Bronchial epithelial cell (primary cell): ENCODE measurements around the gene CIROP. TPM values are rescaled to one million over a fixed set of nuclear protein-coding genes. Genes with fewer than 3 reads are reported as not detected.
A peak's percentile ranks its signal among the peaks of the same experiment; 100 is the strongest.

Experiments used
- DNase-seq: peaks from one replicate; pipeline ENCODE4 v3.0.0-alpha.2; 2010; ENCODE audit warnings: low read depth
- FAIRE-seq: peaks from 2 replicates; lab custom pipeline; 2011; peaks lifted over from hg19 to GRCh38; lab: Jason Lieb, UNC
- H3K27me3 ChIP-seq: 2 replicates; pipeline ENCODE4 v1.5.1; 2011; ENCODE audit warnings: low read length; ENCODE audit not compliant: control insufficient read depth, insufficient read depth
- H3K36me3 ChIP-seq: 2 replicates; pipeline ENCODE4 v1.5.1; 2011; ENCODE audit warnings: low read length; ENCODE audit not compliant: control insufficient read depth, insufficient read depth
- H3K4me3 ChIP-seq: 2 replicates; pipeline ENCODE4 v1.5.1; 2011; ENCODE audit warnings: mild to moderate bottlenecking, low read depth, low read length, control low read depth
- total RNA-seq: library from RNA; depleted of rRNA; stranded (reverse); fragments of >200 nt; gene quantifications from 2 replicates; pipeline ENCODE4 v1.2.1, GENCODE V29; 2014
- TF ChIP-seq, protein P1 (sequence below): IDR thresholded peaks from 2 replicates; pipeline ENCODE4 v1.5.1; 2011; ENCODE audit warnings: mild to moderate bottlenecking, moderate library complexity, low read length, control low read depth, inconsistent platforms; ENCODE audit not compliant: insufficient read depth, severe bottlenecking

CIROP gene
- total RNA-seq, 1 donor from 2014 or later, result not detected

DNA sequence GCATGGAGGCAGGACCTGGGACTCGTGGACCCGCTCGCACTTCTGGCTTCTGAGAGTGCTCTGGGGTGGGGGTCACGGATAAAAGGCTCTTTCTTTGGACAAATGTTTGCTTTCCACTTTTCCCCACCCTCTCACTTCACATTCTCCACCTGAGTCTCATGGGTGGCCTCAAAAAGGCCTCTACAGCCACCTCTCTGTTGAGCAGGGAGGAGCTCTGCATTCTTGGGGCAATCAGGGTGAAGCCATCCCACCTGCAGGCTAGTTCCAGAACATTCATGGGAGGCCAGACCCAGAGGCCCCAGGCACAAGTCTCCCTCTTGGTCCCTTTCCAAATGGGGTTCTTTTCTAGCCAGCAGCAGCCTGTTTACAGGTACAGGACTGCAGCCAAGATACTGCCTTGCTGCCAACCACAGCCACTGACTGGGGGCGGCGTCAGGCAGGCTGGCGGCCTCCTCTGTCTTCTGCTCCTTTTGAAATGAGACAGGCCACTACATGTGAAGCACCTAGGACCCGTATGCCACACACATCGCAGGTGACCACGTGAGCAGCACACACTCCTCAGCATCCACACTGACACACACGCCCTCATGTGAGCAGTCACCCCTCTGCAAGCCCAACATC is 32.5 kb upstream of the CIROP start:
- Histone ChIP-seq H3K27me3 (no peaks in the 10 kb centered on the region), H3K36me3 (peaks cover 3% of the 10 kb centered on the region), H3K4me3 (no peak overlapping the region)
- no peak for FAIRE-seq
- DNase-seq, result peak; percentile 75
- TF ChIP-seq, protein P1, sequence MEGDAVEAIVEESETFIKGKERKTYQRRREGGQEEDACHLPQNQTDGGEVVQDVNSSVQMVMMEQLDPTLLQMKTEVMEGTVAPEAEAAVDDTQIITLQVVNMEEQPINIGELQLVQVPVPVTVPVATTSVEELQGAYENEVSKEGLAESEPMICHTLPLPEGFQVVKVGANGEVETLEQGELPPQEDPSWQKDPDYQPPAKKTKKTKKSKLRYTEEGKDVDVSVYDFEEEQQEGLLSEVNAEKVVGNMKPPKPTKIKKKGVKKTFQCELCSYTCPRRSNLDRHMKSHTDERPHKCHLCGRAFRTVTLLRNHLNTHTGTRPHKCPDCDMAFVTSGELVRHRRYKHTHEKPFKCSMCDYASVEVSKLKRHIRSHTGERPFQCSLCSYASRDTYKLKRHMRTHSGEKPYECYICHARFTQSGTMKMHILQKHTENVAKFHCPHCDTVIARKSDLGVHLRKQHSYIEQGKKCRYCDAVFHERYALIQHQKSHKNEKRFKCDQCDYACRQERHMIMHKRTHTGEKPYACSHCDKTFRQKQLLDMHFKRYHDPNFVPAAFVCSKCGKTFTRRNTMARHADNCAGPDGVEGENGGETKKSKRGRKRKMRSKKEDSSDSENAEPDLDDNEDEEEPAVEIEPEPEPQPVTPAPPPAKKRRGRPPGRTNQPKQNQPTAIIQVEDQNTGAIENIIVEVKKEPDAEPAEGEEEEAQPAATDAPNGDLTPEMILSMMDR, result peak; percentile 0

- TF ChIP-seq, protein P1, result no peak
- Histone ChIP-seq H3K36me3 (peaks cover 3% of the 10 kb centered on the region), H3K4me3 (no peak overlapping the region), H3K27me3 (no peaks in the 10 kb centered on the region)
- FAIRE-seq (no peak), DNase-seq (no peak)
Observed at GRCh38 chr14:23136566-23137133, 31.9 kb upstream of the CIROP start.

DNA sequence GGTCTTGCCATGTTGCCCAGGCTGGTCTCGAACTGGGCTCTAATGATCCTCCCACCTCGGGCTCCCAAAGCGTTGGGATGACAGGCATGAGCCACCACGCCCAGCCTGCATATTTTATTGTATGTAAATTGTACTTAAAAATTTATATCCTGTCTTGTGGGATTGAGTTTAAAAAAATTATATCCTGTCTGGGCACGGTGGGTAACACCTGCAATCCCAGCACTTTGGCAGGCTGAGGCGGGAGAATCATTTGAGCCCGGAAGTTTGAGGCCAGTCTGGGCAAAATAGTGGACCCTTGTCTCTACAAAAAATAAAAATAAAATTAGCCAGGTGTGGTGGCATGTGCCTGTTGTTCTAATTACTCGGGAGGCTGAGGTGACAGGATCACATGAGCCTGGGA is 28.2 kb upstream of the CIROP start:
- Histone ChIP-seq H3K36me3 (peaks cover 3% of the 10 kb centered on the region), H3K27me3 (no peaks in the 10 kb centered on the region), H3K4me3 (no peak overlapping the region)
- no peak for FAIRE-seq
- TF ChIP-seq, protein P1, result no peak
- no peak for DNase-seq

- H3K4me3 ChIP-seq, result no peak overlapping the region
- H3K36me3 ChIP-seq, result peaks cover 3% of the 10 kb centered on the region
- no peaks in the 10 kb centered on the region for H3K27me3 ChIP-seq
- FAIRE-seq, result no peak
- DNase-seq, result no peak
- TF ChIP-seq, protein P1, result no peak
Observed at GRCh38 chr14:23131482-23131881, 26.7 kb upstream of the CIROP start.

- Histone ChIP-seq H3K36me3 (peaks cover 2% of the 10 kb centered on the region), H3K4me3 (no peak overlapping the region), H3K27me3 (no peaks in the 10 kb centered on the region)
- DNase-seq (no peak), FAIRE-seq (no peak)
- TF ChIP-seq, protein P1, result no peak
Observed at GRCh38 chr14:23130871-23131270, 26.1 kb upstream of the CIROP start.

DNA sequence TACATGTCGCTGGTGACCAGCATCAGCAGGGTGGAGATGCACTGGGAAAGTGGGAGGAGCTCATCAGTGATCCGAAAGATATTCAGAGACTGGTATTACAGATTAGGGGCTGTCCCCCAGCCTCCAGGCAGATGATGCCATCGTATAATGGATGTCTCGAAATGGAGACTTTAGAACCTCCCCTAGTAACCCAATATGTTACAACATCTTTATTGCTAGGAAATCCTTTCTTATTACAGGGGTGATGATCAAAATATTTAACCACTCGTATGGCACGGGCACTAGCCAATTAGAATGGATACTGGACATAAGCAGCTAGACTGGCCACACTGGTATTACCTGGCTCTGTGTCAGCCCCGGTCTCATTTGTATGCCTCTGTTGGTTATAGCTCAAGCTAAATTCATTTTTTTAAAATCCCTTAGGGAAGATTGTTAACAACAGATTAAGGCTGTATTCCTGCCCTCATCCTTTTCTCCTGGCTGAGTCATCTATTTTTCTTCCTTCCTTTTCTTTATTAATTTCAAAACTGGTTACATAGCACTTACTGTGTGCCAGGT is 25.0 kb upstream of the CIROP start:
- TF ChIP-seq, protein P1, result no peak
- no peaks in the 10 kb centered on the region for H3K27me3 ChIP-seq
- FAIRE-seq (no peak), DNase-seq (peak; percentile 42)
- H3K4me3 ChIP-seq, result no peak overlapping the region
- peaks cover 2% of the 10 kb centered on the region for H3K36me3 ChIP-seq
